DOHH2 (cell line): ENCODE data around the gene CD93.

Source experiments
- EZH2phosphoT487 ChIP-seq: fragments of 200-600 bp; sonication (generic); IDR thresholded peaks from 2 replicates; pipeline ENCODE4 v1.6.1; 2017; ENCODE audit warnings: borderline replicate concordance, mild to moderate bottlenecking, antibody characterized with exemption, low read length, moderate library complexity, mixed read lengths
- TF ChIP-seq, protein P1 (sequence below): fragments of 200-600 bp; sonication (generic); IDR thresholded peaks from one replicate; pipeline ENCODE4 v1.5.1; 2014; ENCODE audit warnings: antibody characterized with exemption, mild to moderate bottlenecking, low read depth, low read length; ENCODE audit not compliant: poor library complexity, severe bottlenecking

DNA sequence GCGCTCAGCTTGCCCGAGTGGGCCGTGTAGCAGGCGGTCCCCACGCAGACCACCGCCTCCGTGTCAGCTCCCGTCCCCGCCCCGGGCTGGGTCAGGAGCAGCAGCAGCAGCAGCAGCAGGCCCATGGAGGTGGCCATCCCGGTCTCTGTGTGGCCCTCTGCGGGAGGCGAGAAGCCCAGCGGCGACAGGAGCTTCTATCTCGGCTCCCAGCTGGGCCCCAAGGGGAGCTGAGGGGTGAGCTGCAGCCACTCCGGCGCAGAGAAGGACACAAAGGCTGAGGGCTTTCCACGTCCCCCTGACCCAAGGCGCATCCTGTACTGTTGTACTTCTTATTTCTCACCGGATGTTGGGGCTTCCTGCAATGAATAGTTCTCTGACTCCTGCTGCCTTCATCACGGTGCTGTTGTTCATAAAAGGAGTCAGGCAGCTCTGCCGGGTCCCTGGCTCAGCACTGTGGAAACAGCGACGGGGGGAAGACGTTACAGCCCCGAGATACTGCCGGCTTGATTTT is at the start of gene CD93:
- TF ChIP-seq, protein P1, sequence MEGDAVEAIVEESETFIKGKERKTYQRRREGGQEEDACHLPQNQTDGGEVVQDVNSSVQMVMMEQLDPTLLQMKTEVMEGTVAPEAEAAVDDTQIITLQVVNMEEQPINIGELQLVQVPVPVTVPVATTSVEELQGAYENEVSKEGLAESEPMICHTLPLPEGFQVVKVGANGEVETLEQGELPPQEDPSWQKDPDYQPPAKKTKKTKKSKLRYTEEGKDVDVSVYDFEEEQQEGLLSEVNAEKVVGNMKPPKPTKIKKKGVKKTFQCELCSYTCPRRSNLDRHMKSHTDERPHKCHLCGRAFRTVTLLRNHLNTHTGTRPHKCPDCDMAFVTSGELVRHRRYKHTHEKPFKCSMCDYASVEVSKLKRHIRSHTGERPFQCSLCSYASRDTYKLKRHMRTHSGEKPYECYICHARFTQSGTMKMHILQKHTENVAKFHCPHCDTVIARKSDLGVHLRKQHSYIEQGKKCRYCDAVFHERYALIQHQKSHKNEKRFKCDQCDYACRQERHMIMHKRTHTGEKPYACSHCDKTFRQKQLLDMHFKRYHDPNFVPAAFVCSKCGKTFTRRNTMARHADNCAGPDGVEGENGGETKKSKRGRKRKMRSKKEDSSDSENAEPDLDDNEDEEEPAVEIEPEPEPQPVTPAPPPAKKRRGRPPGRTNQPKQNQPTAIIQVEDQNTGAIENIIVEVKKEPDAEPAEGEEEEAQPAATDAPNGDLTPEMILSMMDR: no peak
- no peak for TF ChIP-seq EZH2phosphoT487
